Colonic mucosa (tissue), 4 donors: ENCODE data around the gene EXD3. TPM values are rescaled to one million over a fixed set of nuclear protein-coding genes. Genes with fewer than 3 reads are reported as not detected.

ENCODE experiments used
- DNase-seq: peaks from one replicate; pipeline ENCODE4 v3.0.0-alpha.2; 2020
- H3K27ac ChIP-seq: fragments of 200-600 bp; one replicate; pipeline ENCODE4 v1.8.0; 2021
- H3K27me3 ChIP-seq: fragments of 200-600 bp; one replicate; pipeline ENCODE4 v1.8.0; 2021
- H3K36me3 ChIP-seq: fragments of 200-600 bp; one replicate; pipeline ENCODE4 v1.8.0; 2021
- H3K4me1 ChIP-seq: fragments of 200-600 bp; one replicate; pipeline ENCODE4 v1.8.0; 2021; ENCODE audit warnings: mild to moderate bottlenecking
- H3K4me3 ChIP-seq: fragments of 200-600 bp; one replicate; pipeline ENCODE4 v1.8.0; 2021
- H3K9ac ChIP-seq, 2 donors: one replicate each; pipeline ENCODE4 v1.7.0; 2013; ENCODE audit warnings: control low read depth in 2 of 2, low read depth in 2 of 2, low read length in 2 of 2
- H3K9me3 ChIP-seq: fragments of 200-600 bp; one replicate; pipeline ENCODE4 v1.8.0; 2021
- CTCF ChIP-seq: fragments of 200-600 bp; IDR thresholded peaks from one replicate; pipeline ENCODE4 v1.8.0; 2022; ENCODE audit warnings: antibody characterized with exemption, mild to moderate bottlenecking
- intact Hi-C: fragments of 100-400 bp; cut with DNase I; formaldehyde crosslinking; loops from one replicate; pipeline ENCODE4 v1.14.1; 2022
- total RNA-seq, 2 donors: library from RNA; stranded (reverse); fragmentation: NEBNext Ultra II Directional in 1 of 2; extraction: Animal tissue kit (Norgen Biotek cat#: 25700) in 1 of 2; gene quantifications; one replicate each; pipeline ENCODE4 v1.2.1, GENCODE V29; 2021
- donor health status: healthy.
- donor health status: DM: no; HTN: no; CAD: no.
- donor health status: DM: no; HTN: no; CAD: no.

EXD3 gene
- total RNA-seq, 2 donors from 2014 or later: 34.9 to 36.4 TPM

- Histone ChIP-seq H3K27ac (no peak overlapping the region), H3K4me3 (no peak overlapping the region), H3K4me1 (peaks cover 17% of the 10 kb centered on the region), H3K27me3 (no peaks in the 10 kb centered on the region), H3K9ac (no peak overlapping the region), H3K36me3 (no peaks in the 10 kb centered on the region), H3K9me3 (no peaks in the 10 kb centered on the region)
- DNase-seq: no peak
- TF ChIP-seq CTCF: no peak
- intact Hi-C loops: no loop called here
These were observed 33.3 kb upstream of the EXD3 start for GRCh38 chr9:137456061-137456863.

GRCh38 chr9:137455359-137455991 is 32.5 kb upstream of the EXD3 start:
- Histone ChIP-seq H3K4me1 (peaks cover 17% of the 10 kb centered on the region), H3K4me3 (no peak overlapping the region), H3K27me3 (no peaks in the 10 kb centered on the region), H3K9me3 (no peaks in the 10 kb centered on the region), H3K36me3 (no peaks in the 10 kb centered on the region), H3K27ac (no peak overlapping the region), H3K9ac (no peak overlapping the region)
- intact Hi-C loops: no loop called here
- no peak for DNase-seq
- TF ChIP-seq CTCF: no peak

- Histone ChIP-seq H3K4me3 (peak overlapping the region; percentile 44), H3K9ac (peak overlapping the region; percentile 73 to 86), H3K27me3 (no peaks in the 10 kb centered on the region), H3K9me3 (no peaks in the 10 kb centered on the region), H3K36me3 (no peaks in the 10 kb centered on the region), H3K4me1 (peaks cover 17% of the 10 kb centered on the region), H3K27ac (peak overlapping the region; percentile 93)
- DNase-seq: peak; percentile 77
- TF ChIP-seq CTCF: no peak
- intact Hi-C loops: no loop called here
These were observed 31.8 kb upstream of the EXD3 start for GRCh38 chr9:137454597-137455358.

- H3K36me3 ChIP-seq: no peaks in the 10 kb centered on the region
- H3K9me3 ChIP-seq: no peaks in the 10 kb centered on the region
- peak overlapping the region; percentile 44 for H3K4me3 ChIP-seq
- peak overlapping the region; percentile 93 for H3K27ac ChIP-seq
- H3K27me3 ChIP-seq: no peaks in the 10 kb centered on the region
- TF ChIP-seq CTCF: no peak
- H3K4me1 ChIP-seq: peaks cover 17% of the 10 kb centered on the region
- peak overlapping the region; percentile 73 to 86 for H3K9ac ChIP-seq
- intact Hi-C loops: no loop called here
- peak; percentile 80 for DNase-seq
These were observed 31.2 kb upstream of the EXD3 start for GRCh38 chr9:137454145-137454596.

- no peaks in the 10 kb centered on the region for H3K36me3 ChIP-seq
- no peaks in the 10 kb centered on the region for H3K27me3 ChIP-seq
- no peak overlapping the region for H3K27ac ChIP-seq
- peak overlapping the region in 1 of 2 donors; percentile 56 for H3K9ac ChIP-seq
- peak; percentile 88 for DNase-seq
- no peak for TF ChIP-seq CTCF
- peaks cover 17% of the 10 kb centered on the region for H3K4me1 ChIP-seq
- H3K9me3 ChIP-seq: no peaks in the 10 kb centered on the region
- H3K4me3 ChIP-seq: peak overlapping the region; percentile 33
- intact Hi-C loops: no loop called here
These were observed 30.7 kb upstream of the EXD3 start for GRCh38 chr9:137453643-137454081.
